ENCODE data around the gene KIF22.
"Not testable (repeated sequence)": the region's sequence is repeated elsewhere in the genome, so short reads cannot be mapped to it uniquely, and the experiment has no call there.

KIF22 gene

DNA sequence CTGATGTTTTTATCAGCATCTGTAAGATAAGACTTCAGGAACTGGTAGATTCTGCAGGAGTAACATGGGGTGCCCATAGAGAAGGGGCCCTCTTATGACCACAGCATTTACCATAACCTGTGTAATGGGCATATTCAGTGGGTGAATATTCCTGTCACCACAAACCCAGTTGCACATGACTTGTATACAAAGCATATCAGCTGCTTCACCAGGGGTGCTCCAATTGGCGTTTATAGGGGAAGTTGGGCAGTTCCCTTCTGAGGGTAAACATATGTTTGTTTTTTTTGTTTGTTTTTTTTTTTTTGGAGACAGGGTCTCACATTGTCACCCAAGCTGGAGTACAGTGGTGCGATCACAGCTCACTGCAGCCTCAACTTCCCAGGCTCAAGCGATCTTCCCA is 24.0 kb upstream of the KIF22 start:
- no peak for DNase-seq (ENCODE audit: low read depth in 3 of 3)

DNA sequence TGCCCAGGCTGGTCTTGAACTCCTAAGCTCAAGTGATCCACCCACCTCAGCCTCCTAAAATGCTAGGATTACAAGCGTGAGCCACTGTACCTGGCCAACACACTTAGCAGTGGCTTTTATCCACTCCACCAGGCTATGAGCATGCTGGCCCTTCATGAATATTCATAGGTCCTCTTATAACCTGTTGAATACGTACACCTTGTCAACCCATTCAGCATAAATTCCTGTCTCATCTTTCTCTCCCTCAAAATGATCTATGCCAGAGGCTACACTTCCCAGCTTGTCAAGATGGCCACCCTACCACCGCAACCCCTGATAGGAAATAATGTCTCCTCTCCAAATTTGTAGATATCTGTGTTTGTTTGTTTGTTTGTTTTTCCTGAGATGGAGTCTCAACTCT is 23.5 kb upstream of the KIF22 start:
- no peak for DNase-seq (ENCODE audit: low read depth in 3 of 3)

DNA sequence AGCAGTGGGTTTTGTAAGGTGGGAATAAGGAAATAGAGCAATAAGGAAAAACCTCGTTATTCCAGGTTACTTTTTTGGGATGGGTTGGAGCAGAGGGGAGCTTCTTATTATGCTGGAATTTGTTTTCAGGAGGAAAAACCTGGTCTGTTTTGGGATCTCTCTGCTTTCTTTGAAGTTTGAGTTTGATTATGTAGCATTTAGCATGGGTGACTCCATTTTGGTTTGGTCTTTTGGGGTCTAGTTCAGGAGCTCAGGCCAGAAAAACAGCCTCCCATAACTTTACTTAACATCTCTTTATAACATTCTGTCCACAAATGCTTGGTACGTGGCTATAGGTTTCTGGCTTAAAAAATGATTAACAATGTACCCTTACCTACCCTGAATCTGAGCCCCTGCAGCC is 21.0 kb upstream of the KIF22 start:
- no peak for DNase-seq (ENCODE audit: low read depth in 3 of 3)

DNA sequence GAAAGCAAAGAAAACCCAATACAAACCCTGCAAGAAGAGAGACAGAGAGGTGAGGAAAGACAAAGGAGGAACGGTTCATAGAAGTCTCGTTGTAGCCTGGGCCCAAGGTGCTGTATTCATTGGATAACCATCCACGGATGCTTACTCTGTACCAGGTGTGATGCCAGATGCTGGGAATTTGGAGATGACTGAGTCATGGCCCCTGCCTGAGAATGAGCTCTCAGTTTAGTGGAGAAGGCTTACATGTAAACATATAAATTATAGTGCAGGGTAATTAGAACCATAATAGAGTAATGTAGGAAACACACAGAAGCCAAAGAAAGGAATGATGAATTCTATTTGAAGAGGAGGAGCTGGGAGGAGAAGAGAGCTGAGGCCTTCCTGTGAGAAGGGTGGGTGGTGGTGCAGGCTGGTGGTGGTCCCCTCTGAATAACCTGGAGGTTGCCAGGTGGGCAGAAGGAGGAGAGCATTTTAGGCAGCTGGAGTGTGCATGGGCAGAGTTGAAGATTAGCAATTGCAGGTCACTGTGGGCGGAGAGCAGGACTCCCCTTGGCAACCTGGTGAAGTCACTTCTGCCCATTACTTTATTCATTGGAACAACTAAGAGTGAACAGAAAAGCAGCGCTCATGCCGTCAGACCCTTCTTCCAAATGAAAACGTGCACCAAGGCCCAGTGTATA is 20.2 kb upstream of the KIF22 start:
- no peak for DNase-seq (ENCODE audit: low read depth in 3 of 3)

DNA sequence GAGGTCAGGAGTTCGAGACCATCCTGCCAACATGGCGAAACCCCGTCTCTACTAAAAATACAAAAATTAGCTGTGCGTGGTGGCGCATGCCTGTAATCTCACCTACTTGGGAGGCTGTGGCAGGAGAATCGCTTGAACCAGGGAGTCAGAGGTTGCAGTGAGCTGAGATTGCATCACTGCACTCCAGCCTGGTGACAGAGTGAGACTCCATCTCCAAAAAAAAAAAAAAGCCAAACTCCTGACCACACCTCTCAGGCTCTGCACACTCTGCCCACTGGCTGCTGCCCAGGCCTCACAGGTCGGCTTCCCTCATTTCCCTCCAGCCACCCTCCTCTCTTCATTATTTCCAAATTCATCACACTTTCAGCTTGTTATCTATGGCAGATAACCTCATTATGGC is 18.2 kb upstream of the KIF22 start:
- not testable (repeated sequence) for DNase-seq (ENCODE audit: low read depth in 3 of 3)

DNA sequence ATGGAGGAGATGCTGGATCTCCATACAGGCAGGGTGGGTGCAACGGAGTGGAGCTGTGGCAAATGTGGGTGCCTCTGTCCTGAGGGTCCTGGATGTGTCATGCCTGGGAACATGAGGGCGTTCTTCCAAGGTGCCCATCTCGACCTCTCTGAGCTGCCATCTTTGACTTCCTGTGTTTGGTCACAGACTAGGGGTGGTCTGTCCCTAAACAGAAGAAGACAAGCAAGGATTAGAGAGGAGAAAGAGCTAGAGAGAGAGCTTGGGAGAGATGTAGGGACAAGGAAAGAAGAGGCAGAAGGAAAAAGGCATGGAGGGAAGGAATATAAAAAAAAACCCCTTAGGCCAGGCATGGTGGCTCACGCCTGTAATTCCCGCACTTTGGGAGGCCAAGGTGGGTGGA is 15.8 kb upstream of the KIF22 start:
- no peak for DNase-seq (ENCODE audit: low read depth in 3 of 3)

DNA sequence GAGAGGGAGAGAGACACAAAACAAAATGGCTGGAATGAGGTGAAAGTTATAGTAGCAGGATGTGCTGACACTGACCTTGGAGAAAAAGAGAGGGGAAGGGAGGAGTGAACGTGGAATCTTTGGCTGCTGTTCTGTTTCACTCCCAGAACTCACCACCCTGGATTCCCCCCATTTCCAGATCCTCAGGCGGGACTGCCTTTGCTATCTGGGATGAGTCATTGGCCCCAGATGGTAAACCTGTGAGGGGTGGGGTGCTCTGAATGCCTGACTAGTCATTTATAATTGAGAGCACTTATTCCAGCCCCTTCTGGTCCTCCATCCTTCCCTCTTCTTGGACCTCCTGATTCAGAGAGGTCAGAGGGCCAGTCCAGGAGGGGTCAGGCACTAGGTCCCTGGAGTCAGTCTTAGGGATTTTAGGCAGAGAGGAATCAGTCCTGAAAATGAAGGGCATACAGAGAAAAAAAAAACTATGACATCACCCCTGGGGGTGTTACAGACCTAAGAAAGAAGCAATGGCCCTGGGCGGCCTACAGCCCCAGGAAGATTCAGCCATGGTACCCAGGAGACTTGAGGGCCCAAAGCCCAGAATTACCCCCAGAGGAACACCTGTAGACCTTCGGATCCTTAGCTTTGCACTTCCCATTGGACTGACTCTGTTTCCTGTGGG is 14.7 kb upstream of the KIF22 start:
- DNase-seq (ENCODE audit: low read depth in 3 of 3), result no peak

DNA sequence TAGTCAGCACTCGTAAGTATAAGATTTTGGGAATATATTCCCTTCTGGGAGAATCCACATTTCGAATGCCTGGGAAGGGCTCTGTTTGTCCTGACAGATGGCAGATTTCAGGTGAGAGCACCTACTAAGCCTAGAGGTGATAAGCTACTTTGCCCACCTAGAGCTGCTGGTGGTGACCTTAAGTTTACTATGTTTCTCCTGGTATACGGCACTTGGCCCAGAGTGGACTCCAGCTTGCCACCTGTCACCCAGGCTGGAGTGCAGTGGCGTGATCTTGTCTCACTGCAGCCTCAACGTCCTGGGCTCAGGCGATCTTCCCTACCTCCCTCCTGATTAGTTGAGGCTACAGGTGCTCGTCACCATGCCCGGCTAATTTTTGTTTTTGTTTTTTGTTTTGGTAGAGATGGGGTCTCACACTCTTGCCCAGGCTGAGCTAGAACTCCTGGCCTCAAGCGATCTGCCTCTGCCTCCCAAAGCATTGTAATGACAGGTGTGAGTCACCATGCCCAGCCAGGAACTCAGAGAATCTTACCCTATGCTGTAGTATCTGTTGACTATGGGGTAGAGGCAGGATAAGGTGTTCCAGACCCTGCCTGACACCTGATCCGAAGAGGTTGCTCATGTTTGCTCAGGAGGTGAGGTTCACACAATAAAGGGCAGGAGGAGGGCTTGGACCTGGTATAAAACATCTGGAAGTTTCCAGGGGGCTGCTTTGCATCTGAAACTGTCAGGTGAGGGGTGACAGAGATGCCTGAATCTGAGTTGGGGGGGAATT is 12.8 kb upstream of the KIF22 start, which contains the start of gene ZG16:
ZG16 (plus strand) TSS at position 681 of the 775 bp plus-strand sequence. CDS start 1,011 bp downstream, outside the sequence.
- no peak for DNase-seq (ENCODE audit: low read depth in 3 of 3)

DNA sequence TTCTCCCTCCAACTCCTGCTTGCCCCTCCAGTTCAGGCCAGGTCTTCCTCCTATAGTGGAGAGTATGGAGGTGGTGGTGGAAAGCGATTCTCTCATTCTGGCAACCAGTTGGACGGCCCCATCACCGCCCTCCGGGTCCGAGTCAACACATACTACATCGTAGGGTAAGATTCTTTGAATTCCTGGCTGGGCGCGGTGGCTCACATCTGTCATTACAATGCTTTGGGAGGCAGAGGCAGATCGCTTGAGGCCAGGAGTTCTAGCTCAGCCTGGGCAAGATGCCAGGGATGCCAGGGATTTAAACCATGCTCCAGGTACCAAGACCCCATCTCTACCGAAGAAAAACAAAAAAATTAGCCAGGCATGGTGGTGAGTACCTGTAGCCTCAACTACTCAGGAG is 11.1 kb upstream of the KIF22 start:
- no peak for DNase-seq (ENCODE audit: low read depth in 3 of 3)

DNA sequence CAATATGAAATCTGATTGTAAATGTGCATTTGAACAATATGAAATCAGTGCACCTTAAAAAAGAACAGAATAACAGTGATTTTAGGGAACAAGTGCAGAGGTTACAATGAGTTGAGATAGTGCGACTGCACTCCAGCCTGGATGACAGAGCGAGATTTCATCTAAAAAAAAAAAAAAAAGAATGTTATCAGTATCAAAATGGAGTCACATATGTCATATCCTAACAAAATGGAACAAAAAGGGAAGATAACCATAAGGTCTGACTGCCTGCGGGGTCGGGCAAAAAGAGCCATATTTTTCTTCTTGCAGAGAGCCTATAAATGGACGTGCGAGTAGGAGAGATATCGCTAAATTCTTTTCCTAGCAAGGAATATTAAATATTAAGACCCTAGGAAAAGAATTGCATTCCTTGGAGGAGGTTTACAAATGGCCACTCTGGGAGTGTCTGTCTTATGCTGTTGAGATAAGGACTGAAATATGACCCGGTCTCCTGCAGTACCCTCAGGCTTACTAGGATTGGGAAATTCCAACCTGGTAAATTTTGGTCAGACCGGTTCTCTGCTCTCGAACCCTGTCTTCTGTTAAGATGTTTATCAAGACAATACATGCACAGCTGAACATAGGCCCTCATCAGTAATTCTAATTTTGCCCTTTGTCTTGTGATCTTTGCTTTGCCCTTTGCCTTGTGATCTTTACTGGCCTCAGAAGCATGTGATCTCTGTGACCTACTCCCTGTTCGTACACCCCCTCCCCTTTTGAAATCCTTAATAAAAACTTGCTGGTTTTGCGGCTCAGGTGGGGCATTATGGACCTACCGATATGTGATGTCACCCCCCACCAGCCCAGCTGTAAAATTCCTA is 7.2 kb upstream of the KIF22 start:
- not testable (repeated sequence) for DNase-seq (ENCODE audit: low read depth in 3 of 3)

DNA sequence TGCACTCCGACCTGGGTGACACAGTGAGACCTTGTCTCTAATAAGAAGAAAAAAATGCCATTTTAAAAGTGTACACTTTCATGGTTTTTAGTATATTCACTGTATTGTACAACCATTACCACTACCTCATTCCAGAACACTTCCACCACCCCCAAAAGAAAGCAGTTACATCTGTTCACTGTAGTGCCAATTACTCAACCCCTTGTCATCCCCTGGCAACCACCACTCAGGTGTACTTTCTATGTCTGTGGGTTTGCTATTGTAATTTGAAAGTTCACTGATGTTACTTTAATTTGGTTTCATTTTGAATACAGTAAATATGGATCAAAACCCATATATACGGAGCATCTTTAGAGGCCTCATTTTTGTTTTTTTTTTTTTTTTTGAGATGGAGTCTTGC is 6.4 kb upstream of the KIF22 start:
- DNase-seq (ENCODE audit: low read depth in 3 of 3), result no peak

DNA sequence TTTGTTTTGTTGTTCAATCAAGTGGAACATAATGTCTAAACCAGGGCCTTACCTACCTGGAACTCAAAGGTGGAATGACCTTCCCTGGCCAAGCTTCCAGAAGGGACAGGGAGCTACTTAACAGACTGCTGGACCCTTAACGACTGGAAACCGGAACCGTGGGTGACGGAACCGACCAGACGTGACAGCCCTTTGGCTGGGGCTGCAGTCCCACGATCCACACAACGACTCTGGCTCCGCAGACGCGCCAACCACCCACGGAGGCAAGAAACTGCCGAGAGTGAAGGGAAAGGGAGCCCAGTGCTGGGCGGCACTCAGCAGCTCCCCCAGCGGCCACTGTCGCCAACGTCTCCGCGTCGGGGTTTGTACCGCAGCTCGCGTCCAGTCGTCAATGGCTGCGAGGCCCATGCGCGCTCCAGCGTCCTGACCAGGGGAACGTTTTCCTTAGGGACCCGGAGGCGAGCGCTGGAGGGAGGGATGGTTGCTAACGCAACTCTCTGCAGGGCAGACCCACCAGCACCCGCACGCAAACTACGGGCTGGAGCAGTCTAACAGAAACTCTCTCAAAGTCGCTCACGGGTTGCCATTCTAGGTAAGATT is 5.5 kb upstream of the KIF22 start:
- DNase-seq (ENCODE audit: low read depth in 3 of 3), result peak; percentile 58 to 66 (median 60)

DNA sequence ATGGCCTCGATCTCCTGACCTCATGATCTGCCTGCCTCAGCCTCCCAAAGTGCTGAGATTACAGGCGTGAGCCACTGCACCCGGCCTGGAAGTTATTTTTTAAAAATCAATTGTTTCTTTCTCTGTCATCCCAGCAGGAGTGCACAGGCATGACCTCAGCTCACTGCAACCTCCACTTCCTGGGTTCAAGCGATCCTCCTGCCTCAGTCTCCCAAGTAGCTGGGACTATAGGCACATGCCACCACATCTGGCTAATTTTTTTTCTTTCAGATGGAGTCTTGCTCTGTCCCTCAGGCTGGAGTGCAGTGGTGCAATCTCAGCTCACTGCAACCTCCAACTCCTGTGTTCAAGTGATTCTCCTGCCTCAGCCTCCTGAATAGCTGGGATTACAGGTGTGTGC is 3.4 kb upstream of the KIF22 start:
- not testable (repeated sequence) for DNase-seq (ENCODE audit: low read depth in 3 of 3)

DNA sequence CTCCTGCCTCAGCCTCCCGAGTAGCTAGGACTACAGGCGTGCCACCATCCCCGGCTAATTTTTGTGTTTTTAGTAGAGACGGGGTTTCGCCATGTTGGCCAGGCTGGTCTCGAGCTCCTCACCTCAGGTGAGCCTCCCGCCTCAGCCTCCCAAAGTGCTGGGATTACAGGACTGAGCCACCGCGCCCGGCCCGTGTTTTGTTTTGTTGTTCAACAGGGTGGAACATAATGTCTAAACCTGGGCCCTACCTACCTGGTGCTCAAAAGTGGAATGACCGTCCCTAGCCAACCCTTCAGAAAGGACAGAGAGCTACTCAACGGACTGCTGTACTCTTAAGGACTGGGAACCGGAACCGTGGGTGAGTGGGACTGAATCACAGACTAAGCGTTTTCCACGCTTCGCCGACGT is 772 bp upstream of the KIF22 start:
- DNase-seq (ENCODE audit: low read depth in 3 of 3), result no peak

DNA sequence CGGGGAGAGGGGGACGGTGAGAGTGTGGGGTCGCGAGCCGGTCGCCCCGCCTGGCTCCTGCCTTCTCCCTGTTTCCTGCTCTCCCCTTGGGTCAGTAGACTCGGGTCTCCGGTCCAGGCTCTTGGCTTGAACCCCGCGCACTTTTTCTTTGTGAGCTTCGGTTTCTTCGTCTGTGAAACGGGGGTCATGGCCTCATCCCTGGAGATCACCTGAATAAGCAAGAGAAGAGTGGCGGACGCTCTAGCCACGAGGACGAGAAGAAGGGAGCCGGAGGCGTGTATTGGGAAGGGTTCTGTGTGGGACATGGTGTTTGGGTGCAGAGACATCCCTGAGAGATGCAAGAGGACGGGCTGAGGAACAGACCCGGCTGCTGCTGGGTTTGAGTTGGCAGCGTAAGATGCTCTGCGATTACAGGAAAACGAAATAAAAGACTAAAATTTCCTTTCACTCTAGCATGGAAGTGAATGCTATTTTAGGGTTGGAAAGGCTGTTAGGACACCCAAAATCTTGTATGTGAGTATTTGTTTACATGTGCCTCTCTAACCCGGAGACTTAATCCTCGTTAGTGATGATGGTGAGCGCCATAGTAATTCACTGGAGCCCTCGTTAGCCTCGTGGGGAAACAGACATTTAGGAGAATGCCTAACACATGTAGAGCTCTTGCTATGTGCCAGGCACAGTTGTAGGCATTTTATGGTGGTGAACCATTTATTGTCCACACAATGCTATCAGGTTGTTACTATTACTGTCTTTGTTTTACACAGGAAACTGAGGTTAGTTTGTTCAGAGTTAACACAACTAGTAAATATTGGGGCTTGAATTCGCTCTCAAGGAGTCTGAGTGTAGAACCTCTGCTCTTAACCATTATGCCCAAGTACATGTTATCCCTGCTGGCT is 646 bp downstream of the KIF22 start:
- DNase-seq (ENCODE audit: low read depth in 3 of 3), result no peak

DNA sequence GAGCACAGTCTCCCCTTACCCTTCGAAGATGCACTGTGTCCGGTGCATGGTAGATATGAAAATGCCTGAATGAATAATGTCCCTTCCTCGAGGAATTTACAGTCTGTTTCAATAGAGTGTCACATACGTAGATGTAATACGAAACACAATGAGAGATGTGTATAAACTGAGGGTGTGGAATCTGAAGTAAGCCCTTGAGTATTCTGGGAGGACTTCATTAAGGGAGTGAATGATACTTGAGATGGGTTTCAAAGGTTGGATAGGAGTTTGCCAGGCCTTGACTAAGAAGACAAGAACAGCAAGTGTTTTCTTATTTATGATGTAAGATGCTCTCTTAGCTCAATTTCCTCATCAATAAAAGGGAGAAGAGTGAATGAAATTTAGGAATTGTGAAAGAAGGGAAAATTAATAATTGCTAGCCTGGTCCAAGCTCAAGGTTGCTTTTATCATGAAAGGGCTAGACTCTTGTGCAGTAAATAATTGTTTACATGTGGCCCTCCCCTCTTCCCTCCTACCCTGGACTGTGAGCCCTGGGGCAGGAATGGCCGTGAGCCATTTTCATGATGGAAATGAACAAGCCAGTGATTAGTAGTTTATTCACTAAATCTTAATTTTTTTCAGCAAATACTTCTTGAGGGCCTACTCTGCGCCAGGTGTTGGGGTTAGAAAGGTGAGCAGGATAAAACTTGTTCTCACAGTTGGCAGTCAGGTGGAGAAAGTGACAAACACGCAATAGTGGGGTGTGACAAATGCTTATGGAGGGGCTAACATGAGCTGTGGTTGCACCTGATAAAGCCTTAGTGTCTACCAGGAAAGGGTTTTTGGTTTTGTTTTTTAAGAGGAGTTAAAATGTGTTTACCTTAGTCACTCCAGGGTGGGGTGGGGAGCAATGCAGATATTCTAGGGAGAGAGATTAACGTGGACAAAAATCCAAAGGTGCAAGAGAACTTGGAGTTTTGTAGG is 1.6 kb downstream of the KIF22 start:
- no peak for DNase-seq (ENCODE audit: low read depth in 3 of 3)

DNA sequence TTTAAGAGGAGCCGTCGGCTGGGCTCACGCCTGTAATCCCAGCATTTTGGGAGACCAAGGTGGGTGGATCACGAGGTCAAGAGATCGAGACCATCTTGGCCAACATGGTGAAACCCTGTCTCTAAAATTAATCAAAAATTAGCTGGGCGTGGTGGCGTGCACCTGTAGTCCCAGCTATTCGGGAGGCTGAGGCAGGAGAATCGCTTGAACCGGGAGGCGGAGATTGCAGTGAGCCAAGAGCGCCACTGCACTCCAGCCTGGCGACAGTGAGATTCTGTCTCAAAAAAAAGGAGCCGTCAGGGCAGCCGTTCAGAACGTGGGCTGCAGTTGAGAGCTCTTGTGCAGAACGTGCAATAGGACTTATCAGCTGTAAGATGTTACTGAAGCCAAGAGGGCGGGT is 2.6 kb downstream of the KIF22 start:
- not testable (repeated sequence) for DNase-seq (ENCODE audit: low read depth in 3 of 3)

DNA sequence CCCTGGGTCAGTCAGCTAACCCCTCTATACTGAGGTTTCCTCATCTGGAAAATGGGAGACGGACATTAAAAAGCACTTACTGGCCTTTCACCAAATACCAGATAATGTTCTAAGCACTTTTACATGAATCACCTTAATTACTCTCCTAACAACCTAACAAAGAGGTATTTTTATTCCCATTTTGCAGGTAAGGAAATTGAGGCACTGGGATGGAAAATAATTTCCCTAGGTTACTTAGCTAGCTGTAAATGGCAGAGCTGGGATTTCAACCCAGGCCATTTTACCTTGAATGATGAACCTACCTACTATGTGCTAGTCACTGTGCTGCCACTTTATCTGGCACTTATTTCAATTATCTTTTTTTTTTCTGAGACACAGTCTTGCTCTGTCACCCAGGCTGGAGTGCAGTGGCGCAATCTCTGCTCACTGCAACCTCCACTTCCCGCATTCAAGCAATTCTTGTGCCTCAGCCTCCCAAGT is 3.7 kb downstream of the KIF22 start:
- no peak for DNase-seq (ENCODE audit: low read depth in 3 of 3)

DNA sequence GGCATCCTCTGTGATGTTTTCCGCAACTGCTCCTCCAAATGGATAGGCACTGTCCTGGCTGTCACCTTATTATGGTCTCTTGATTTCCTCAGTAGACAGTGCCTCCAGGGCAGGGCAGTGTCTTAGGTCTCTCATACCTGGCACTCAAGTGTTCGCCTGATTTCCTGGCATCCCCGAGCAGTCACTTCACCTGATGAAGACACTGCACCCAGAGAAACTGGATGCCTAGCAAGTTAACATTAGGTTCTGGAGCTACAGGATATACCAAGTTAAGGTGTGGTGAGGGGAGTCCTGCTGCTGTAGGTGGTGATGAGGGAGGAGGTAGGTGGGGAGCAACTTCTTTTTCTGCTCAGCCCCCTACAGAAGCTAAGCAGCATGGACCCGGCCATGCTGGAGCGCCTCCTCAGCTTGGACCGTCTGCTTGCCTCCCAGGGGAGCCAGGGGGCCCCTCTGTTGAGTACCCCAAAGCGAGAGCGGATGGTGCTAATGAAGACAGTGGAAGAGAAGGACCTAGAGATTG is 11.9 kb downstream of the KIF22 start:
- no peak for DNase-seq (ENCODE audit: low read depth in 3 of 3)

All from stimulated activated CD4-positive, alpha-beta T cell treated with anti-CD3 and anti-CD28 coated beads, TNF-alpha, amount 100 ng/mL, for 4 hours (primary cell).